Stimulated activated naive CD8-positive, alpha-beta T cell treated with anti-CD3 and anti-CD28 coated beads, Interleukin-15, Interleukin-2, amounts not matched to agents 100 U/mL and 50 U/mL, for 24 hours (primary cell): ENCODE results near the gene CAMKMT.

Experiments used
- ATAC-seq: fragments of 150-1000 bp; cut with Tn5 transposase; one replicate; pipeline ENCODE4 v1.10.0; 2021
- DNase-seq: peaks from one replicate; pipeline ENCODE4 v3.0.0; 2021

The CAMKMT gene

DNA sequence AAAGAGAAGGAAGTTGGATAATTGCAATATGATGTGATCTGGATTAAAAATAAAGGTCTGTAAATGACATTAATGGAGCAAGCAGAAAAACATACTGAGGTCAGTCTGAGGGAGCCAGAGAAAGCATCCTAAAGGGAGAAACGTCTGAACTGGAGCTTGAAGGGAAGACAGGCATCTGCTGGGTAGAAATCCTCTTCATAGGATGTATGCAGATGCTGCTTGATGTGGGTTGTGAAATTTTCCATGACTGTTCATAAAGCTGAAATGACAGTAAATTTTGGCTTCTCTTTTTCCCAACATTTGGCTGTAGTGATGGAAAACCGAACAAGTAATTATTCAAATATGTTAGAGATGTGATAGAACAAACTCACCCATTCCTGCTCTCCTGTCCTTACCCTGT lies 287.6 kb downstream of the CAMKMT start:
- DNase-seq (no peak), ATAC-seq (no peak)

DNA sequence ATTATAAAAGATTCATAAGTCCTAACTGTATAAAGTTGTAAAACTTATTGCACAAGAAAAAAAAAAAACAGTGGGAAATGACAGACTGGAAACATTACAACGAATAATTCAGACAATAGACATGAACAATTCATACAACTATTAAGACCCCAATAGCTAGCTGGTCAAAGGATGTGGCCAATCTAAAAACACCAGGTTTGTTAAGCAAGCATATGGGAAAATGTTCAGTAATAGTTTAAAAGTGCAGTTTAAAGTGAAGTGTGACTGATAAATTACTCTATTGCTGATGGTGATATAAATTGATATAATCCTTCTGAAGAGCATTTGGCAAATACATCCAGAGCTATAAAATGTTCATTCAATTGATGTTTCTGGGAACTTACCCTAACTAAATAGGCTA lies 289.0 kb downstream of the CAMKMT start:
- ATAC-seq (no peak), DNase-seq (no peak)

DNA sequence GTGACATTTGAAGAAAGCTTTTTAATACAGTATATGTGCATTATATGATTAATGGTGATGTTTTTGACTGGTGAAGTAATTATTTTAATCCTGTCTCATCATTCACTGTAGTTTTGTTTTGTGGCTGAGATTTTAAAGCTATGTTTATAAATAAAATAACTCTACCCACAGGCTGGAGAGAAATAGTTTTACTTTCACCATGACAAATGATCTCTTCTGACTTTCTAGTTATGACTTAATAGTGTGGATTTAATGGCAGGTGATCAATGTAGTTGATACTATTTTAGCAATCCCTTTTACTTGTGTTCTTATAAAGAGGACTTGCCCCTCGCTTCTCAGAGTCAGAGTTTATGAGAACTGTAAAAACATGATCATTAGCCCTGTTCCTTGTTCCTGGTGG lies 290.2 kb downstream of the CAMKMT start:
- DNase-seq, result no peak
- ATAC-seq, result no peak

DNA sequence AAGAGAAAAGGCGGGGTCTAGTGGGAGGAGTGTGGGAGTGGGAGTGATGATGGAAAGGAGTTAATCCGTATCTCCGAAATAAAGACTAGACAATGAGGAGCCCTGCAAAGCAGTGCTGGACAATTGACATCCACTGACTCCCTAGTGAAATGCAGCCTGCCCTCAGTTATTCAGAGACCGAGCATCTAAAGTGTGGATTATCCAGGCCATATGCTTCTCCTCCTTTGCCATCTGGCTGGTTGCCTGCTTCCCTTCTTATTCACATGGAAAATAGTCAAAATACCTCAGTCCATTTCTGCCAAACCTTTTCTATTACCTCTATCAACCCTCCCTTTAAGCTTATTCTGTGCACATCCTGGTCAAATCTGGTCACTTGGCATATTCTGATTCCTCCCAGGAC lies 291.0 kb downstream of the CAMKMT start:
- no peak for ATAC-seq
- no peak for DNase-seq

DNA sequence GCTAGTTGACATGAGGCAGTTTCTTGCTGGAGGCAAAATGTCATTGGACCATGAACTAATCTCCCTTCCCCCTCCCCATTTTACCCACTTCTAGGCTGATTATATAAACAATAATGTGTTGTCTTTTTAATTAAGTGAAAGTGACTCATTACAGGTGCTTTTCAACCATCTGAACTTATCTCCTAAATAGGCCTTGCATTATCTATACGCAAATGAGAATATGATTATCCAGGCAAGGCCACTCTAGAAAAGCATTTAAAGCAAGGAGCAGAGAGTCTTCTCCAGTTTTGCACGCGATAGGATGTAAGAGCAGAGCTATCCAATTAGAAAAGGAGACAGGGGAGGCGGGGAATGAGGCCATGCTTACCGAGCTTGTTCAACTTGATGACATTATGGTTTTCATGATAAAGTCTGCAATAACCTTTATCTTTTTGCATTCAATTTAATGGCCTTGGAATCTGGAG lies 293.7 kb downstream of the CAMKMT start:
- ATAC-seq (no peak), DNase-seq (no peak)

DNA sequence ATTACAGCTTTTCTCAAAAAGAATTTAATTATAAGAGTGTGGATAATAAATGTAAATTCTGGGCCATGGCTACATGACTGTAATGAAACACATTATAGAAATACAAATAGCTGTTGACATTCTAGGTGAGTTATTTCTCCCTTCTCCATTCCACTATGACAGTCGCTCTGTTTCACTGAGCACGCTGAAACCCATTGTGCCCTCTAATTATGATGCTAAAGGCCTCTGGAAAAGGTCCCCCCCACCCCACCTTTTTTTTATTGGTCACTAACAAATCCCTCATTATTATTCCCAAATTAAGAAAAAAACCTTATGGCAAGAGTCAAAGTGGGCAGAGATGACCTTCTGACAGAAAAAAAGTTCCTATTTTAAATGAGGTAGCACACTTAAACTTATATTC lies 294.7 kb downstream of the CAMKMT start:
- no peak for DNase-seq

DNA sequence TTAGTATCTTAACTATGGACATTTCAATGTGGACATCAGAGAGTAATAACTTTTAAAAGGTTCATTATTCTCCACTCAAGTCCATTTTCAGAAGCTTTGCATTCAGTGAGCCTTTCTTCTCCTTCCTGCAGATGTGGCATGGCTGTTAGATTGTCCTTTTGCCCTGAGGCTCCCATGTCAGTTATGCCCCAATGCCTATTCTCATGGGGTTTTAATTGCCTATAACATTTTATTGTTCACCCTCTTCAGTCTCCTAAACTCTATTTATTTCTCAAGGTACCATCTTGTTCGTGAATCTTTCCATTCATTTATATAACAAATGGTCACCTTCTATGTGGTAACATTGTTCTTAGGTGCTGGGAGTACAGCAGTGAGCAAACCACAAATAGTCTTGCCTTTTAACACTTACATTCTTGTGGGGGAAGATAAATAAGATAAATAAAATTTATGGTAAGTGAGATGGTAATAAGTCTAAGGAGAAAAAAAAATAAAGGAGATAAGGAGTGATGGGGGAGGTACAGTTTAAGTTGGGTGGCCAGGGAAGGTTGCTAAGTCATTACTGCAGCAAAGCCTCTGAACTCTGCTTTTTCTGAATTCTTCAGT lies 301.8 kb downstream of the CAMKMT start:
- ATAC-seq (no peak), DNase-seq (no peak)

More for the DNA sequence above, 294.7 kb downstream of the CAMKMT start:
- ATAC-seq, result no peak

DNA sequence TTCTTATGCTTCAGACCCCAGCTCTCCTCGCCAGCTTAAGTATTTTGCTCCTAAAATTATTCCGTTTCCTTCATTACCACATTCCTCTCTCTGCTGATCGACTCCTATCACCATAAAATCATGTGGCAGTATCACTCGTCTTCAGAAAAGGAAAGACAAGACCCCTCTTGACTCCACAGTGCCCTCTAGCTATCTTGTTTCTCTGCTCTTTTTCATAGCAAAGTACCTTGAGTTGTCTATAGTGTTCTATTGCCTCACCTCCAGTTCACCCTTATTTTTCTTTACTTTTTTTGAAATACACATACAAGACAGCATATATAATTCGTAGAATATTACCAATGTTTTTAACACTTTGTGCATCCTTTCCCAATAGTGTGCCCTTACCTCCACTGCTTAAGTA lies 306.6 kb downstream of the CAMKMT start:
- ATAC-seq, result no peak
- no peak for DNase-seq

DNA sequence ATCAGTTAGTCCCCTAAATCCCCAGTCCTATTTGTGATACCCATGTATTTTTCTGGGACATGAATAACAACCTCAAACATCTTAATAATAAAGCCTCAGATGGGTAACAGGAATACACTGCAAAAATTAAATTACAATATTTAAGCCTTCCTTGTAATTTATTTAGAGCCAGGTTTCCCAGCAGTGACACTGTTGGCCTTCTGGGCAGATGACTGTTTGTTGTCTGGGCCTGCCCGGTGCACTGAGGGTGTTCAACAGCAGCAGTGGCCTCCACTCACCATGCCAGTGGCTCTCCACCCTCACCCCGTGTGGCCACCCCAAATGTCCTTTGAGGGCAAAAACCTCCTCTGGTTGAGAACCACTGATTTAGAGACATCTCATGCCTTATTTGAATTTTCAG lies 309.5 kb downstream of the CAMKMT start:
- DNase-seq (no peak), ATAC-seq (no peak)

DNA sequence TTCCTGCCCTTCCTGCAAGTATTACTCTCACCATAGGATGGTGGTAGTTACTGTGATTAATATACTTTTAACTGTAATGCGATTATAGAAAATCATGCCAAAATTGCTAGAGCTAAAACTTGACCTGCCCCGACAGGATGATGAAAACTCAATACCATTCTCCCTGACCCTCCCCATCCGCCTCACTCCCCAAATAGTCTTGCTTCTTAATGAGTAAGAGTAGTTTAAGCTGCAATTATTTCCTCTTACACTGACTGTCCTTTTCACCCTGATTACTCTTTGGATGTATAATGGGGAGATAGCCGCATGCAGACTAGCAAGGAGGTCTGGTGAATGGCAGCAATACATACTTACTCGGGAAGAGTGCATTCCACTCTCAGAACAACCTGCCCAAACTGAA lies 310.2 kb downstream of the CAMKMT start:
- DNase-seq, result no peak
- no peak for ATAC-seq

DNA sequence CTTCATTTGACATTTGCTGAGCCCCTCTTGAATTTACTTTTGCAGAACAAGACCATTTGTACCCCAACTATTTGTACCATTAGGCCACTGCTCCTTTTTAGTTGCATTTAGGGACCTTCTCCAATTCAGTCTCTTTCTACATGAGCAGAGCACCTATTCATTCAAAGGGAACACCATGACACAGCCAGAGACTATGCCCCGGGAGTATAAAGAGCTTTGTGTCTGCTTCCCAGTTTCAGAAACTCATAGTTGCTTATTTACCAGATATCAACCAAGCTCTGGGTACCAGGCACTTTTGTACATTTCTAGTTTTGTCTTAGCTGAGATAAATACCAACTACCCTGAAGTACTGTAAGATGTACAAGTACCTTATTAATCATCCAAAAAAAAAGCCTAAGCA lies 310.7 kb downstream of the CAMKMT start:
- no peak for ATAC-seq
- DNase-seq, result no peak

DNA sequence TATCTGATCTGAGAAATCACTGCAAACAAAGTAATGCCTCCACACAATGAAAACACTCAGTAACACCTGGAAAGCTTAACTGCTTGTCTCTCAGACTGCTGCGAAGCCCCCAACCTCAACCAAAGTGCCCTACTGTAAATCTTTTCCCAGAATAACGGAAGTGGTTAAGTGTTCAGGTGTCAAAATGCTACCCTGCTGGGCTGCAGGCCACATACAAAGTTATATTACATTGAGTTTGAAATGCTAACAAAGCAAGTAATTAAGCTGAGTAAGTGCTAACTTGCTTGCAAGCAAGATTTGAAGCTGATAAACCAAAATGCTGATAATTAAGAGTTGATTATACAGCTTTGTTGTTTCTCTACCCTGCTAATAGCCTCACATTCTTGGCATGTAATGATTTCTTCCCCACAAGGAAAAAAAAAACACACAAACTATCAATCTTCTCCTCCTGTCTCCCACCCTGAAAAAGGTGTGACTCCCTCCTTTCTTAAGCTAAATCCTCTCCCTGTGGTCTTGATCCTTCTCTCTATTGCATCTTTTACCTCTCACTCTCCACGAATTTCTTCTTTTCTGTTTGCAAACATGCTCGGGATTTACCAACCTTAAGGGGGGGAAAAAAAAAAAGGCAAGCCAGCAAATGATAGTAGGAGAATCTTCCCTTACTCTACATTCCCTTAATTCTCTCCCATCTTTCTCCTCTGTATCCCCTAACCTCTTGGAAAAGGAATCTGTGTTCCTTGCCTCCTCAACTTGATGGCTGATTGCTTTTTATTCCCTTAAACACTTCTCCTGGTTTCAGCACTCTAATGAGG lies 312.9 kb downstream of the CAMKMT start:
- DNase-seq (no peak), ATAC-seq (no peak)

DNA sequence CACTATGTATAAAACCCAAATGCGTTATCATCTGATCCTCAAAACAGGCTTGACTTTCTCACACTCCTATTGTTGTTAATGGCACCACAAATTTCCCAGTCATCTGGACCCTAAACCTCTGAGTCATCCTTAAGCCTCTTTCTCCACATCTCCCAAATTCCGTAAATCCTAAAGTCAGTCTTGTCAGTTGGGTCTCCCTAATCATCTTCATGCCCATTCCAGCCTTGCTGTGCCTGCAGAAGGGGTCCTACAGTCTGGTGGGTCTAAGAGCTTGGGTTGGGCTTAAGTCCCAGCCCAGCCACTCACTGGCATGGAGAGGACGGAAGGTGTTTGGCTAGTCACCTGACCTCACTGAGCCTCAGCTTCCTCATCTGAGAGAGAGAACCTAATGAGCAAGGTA lies 314.6 kb downstream of the CAMKMT start:
- no peak for ATAC-seq

DNA sequence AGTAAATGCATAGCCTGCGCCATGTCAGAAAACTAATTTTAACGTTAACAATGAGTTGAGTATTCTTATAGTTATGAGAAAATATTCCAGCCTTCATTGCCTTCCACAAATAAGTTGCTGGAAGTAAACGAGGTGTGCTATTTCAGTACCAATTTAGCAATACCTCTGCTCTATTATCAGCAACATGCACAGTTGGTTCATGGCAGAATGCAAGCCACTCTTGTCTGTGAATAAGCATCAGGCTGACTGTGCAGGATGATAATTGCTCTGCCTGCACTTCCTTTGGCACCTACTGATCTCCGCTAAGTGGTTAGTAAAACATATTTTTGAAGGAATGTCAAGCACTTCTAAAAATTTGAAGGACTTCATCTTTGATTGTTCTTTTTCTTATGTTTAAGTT lies 317.8 kb downstream of the CAMKMT start:
- no peak for ATAC-seq
- no peak for DNase-seq

More for the DNA sequence above, 314.6 kb downstream of the CAMKMT start:
- no peak for DNase-seq

DNA sequence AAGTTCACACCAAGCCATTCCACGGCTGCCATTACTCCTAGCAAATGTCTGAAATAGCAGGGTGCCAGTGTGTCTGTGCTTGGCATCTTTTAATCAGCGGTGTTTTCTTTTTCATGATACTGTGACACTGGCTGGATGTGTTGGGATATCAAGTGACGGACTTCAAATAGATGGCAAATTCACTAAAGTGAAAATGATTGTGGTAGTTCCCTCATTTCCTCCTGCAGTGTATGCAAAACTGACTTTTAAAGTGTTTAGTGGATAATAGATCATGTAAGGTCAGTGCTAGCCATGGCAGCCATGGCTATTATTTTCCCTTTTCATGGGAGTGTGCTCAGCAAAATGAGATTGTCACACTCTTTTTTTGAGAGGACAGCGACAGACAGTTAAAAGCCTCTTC lies 318.2 kb downstream of the CAMKMT start:
- no peak for DNase-seq
- ATAC-seq, result no peak

DNA sequence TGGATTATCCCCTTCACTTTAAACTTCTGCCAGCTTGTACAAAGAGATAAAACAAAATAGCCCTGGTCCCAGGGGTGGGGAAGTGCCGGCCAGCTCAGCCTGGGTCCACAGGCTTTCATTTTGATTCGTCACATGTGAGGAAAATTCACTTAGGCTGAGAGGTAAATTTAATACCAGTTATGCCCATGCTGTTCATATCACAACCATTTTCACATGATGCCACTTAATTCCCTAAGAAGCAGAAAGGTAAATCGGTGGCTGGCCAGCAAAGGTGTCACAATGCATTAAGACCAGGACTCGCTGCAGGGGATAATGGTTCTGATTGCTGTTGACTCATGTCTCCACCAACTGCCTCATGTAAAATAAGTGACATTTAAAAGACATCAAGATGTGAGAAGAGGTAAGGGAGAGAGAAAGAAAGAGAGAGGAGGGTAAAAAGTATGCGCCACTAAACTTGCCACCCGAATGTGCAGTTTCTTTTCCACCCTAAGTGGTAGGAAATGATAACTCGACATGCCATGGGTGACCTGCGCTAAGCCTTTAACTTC lies 318.8 kb downstream of the CAMKMT start:
- no peak for DNase-seq
- ATAC-seq, result no peak

DNA sequence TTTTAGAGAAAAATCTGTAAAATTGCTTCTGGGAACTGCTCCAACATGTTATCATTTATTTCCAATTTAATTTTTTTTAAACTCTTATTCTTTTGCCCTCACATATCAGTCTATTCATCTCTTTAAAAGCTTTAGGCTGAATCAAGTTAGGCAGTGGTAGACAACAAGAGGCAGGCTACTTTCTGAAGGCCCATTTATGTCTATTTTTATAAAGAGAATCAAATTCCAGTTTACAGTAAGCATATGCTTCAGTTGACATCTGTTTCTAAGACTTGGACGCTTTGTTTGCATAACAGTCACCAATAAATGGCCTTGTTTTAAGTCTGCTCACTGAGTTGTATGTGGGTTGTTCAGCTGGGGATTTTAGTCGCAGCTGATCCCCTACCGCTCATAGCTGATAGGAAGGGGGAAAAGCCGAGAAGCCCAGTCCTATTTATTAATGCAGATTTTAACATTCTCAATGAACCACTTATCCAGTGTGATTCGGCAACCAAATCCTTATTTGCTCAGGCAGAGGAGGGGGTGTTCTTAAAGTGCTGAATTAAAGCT lies 319.3 kb downstream of the CAMKMT start:
- DNase-seq (no peak), ATAC-seq (no peak)

DNA sequence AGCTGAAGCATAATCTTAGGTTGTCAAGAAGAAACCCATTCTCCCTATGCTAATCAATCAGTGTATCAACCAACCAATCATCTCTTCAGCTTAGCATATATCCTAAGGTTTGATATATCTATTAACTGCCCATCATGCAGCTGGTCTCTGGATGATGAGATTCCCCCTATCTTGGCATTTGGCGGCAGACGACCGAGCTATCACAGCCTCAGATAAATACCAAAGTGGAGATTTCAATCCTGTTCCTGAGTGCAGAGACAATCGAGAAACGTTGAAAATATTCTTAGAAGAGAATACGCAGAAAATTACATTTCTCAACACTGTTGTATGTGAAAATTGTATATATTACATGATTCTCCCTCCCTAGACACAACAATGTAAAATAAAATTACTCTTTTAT lies 320.7 kb downstream of the CAMKMT start:
- ATAC-seq (no peak), DNase-seq (no peak)

DNA sequence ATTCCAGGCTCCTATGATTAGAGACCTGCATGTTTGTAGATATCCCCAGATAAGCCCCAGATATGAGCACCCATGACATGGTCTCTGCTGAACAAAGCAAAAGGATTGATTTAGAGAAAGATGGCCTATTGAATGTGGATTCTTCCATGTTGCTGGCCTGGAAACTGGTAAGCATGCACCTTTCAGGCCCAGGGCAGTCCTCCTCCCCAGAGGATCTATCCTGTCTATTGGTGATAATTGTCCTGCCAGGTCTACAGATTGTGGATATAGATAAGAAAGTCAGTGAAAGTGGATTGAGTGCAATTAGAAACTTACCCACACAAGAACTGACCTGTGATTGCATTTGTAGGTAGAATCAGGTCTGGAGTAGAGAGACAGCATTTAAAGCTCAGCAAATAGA lies 322.8 kb downstream of the CAMKMT start:
- ATAC-seq (no peak), DNase-seq (no peak)

DNA sequence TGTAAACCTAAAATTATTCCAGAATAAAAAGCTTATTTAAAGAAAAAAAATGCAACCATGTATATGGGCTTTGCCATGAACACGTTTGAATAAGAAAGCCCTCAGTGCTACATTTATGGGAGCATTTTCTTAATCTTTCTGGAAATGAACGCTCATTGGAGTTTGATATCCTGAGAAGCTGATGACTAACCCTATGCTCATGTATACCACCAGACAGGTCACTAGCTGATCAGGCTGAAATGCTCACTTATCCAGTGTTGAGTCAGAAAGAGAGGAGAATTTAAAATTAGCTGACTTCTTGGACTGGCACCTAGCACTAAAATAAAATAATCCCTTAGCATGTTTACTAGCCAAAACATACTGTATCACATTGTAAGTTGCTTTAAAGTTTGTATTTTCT lies 324.8 kb downstream of the CAMKMT start:
- DNase-seq (no peak), ATAC-seq (no peak)

DNA sequence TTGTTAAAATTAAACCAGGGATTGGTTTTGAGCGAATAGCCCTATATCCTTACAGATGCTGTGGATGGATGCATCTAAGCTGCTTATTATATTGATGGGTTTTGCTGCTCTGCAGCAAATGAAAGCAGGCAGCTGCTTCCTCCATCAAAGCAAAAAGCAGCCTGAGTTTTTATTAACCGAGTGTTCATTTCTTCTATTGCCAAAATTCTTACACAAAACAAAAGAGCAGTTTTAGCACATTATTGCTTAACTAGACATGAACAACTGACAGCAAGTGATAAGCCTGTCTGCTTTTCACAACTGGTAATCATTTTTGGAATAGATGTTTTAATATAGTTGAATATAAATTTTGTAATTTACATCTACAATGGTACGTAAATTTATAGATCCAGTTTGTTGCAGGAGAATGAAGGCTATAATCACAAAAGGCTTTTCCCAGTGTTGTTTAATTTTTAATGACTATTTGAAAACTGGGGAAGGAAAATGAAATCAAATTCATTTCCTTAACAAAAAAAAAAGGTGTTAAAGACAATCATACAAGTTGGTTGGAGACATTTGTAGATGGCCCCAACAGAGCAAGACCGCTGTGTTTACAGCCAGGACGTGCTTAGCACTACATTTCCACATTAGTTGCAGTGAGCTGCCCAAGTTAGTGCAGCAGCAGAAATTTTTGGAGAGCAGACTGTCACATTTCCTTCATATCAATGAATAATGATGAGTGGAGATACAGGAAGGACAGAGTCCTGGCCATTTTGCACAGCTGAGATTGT lies 326.1 kb downstream of the CAMKMT start:
- ATAC-seq, result no peak

DNA sequence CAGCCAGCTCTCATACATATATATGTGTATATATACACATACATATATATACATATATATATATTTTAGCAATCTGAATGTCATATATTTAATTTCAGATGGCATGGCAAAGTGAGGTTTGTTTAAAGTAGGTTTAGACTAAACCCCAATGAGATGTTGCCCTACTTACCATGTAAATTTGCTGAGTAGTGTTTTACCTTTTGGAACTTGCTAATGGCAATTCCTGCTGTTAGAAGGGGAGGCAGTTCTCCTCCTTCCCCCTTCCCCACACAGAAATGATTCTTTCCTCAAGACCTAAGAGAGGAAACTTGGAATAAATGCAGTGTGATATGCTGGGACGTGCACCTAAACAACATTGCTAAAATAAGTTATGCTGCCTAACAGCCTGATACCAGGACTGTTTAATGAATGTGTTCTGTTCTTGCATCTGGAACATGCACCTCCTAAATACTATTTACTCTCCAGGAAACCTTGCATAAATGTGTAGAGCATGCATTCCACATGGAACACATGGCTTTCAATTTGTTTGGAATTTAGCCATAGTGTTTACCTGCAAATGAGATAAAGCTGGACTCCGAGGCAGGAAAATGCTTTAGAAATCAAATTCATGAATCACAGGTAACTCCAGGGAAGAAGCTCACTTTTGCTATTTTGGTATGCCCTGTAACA lies 326.8 kb downstream of the CAMKMT start:
- no peak for ATAC-seq
- DNase-seq, result no peak

More for the DNA sequence above, 326.1 kb downstream of the CAMKMT start:
- DNase-seq, result no peak
